Measurements from ENCODE around the gene C2orf92.

The C2orf92 gene

DNA sequence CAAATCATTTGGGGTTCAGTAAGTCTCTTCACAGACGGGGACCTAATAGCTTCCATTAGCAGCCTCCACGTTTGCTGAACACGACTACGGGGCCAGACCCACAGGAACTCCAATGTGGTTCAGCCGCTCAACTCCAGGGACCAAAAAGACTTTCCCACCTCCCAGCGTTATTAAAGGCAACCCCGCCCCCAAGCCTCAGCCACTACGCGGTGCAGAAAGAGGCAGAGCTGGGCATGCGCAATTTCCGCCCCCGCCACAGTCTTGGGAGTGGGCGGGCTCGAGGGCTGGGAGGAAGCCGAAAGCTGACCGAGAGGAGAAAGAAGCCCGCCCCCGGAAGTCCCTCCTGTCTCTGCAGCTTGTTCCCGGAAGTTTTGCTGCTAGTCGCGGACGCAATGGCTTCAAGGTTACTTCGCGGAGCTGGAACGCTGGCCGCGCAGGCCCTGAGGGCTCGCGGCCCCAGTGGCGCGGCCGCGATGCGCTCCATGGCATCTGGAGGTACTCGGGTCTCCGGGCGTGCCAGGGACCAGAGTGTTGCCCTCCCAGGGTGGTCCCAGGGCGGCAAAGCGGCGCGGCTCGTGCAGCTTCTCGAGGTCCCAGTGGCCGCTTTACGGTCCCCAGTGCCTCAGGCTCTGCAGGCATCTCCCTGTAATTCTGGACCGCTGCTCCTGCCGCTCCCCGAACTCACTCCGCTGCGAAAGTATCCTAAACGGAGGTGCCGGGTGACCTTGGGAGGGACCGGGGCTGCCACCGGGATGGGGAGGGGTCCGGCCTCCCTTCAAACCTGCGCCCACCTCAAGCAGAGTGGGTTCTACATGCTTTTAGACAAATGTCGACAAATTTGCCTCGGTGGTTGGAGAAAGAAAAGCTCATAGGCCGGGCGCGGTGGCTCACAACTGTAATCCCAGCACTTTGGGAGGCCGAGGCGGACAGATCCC lies 23.6 kb upstream of the C2orf92 start, which contains the start of gene COX5B (continued):
- TF ChIP-seq ZNF473 (tag by site-specific recombination; IDR thresholded peaks at IDR 0.05) = no peak
- peak; percentile 44; the same call in 1 of the 2 replicates for TF ChIP-seq GLIS2 (tag by site-specific recombination; IDR thresholded peaks at IDR 0.05)

DNA sequence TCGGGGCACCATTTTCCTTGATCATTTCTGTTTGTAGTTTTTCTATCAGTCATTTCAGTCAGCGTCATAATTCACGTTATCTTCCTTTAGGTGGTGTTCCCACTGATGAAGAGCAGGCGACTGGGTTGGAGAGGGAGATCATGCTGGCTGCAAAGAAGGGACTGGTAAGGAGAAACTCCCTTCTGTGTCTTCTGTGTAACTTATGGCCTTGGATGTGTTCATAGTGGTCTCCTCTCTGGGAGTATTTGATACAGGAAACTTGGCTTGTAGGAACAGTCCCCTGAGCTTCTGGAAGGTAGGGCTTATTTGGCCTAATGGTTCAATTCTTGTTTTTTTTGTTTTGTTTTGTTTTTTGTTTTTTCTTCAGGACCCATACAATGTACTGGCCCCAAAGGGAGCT lies 22.5 kb upstream of the C2orf92 start:
- Histone ChIP-seq H3K36me3 (ENCODE audit: control insufficient read depth in 2 of 2, insufficient read depth in 1 of 2, low read length in 2 of 2) (peaks cover 22 to 31% of the 10 kb centered on the region in 2 experiments), H3K9me3 (ENCODE audit: control insufficient read depth, insufficient read depth, low read depth, low read length) (no peaks in the 10 kb centered on the region), H3K4me1 (ENCODE audit: control insufficient read depth, insufficient read depth, low read length) (no peaks in the 10 kb centered on the region), H3K4me3 (ENCODE audit: low read depth, low read length) (peak overlapping the region; percentile 94), H3K27ac (ENCODE audit: extremely low read depth, low read depth, low read length) (no peak overlapping the region)
- TF ChIP-seq ZNF221 (tag by site-specific recombination; IDR thresholded peaks at IDR 0.05; ENCODE audit: borderline replicate concordance) = no peak
- TF ChIP-seq, protein P1, sequence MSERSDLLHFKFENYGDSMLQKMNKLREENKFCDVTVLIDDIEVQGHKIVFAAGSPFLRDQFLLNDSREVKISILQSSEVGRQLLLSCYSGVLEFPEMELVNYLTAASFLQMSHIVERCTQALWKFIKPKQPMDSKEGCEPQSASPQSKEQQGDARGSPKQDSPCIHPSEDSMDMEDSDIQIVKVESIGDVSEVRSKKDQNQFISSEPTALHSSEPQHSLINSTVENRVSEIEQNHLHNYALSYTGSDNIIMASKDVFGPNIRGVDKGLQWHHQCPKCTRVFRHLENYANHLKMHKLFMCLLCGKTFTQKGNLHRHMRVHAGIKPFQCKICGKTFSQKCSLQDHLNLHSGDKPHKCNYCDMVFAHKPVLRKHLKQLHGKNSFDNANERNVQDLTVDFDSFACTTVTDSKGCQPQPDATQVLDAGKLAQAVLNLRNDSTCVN (tag by site-specific recombination; optimal IDR thresholded peaks at IDR 0.05) = no peak
- TF ChIP-seq YY1 (tag by site-specific recombination; IDR thresholded peaks at IDR 0.05) = no peak
- no peak for TF ChIP-seq ZNF248 (tag by site-specific recombination; IDR thresholded peaks at IDR 0.05)
- TF ChIP-seq, protein P2, sequence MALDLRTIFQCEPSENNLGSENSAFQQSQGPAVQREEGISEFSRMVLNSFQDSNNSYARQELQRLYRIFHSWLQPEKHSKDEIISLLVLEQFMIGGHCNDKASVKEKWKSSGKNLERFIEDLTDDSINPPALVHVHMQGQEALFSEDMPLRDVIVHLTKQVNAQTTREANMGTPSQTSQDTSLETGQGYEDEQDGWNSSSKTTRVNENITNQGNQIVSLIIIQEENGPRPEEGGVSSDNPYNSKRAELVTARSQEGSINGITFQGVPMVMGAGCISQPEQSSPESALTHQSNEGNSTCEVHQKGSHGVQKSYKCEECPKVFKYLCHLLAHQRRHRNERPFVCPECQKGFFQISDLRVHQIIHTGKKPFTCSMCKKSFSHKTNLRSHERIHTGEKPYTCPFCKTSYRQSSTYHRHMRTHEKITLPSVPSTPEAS (tag by site-specific recombination; IDR thresholded peaks at IDR 0.05) = no peak
- TF ChIP-seq BCL11B (tag by site-specific recombination; IDR thresholded peaks at IDR 0.05; ENCODE audit: low read depth) = no peak
- no peak for TF ChIP-seq SP2 (tag by site-specific recombination; IDR thresholded peaks at IDR 0.05)
- no peak for TF ChIP-seq ZNF391 (tag by site-specific recombination; IDR thresholded peaks at IDR 0.05; ENCODE audit: borderline replicate concordance, low read depth)
- TF ChIP-seq, protein P3, sequence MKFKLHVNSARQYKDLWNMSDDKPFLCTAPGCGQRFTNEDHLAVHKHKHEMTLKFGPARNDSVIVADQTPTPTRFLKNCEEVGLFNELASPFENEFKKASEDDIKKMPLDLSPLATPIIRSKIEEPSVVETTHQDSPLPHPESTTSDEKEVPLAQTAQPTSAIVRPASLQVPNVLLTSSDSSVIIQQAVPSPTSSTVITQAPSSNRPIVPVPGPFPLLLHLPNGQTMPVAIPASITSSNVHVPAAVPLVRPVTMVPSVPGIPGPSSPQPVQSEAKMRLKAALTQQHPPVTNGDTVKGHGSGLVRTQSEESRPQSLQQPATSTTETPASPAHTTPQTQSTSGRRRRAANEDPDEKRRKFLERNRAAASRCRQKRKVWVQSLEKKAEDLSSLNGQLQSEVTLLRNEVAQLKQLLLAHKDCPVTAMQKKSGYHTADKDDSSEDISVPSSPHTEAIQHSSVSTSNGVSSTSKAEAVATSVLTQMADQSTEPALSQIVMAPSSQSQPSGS (tag by site-specific recombination; IDR thresholded peaks at IDR 0.05; ENCODE audit: low read depth) = no peak
- no peak for TF ChIP-seq ZSCAN16 (tag by site-specific recombination; IDR thresholded peaks at IDR 0.05)
- no peak for TF ChIP-seq ZFP37 (tag by site-specific recombination; IDR thresholded peaks at IDR 0.05)
- no peak for TF ChIP-seq ZNF707 (tag by site-specific recombination; IDR thresholded peaks at IDR 0.05)
- no peak for TF ChIP-seq ZNF169 (tag by site-specific recombination; IDR thresholded peaks at IDR 0.05)
- TF ChIP-seq, protein P4, sequence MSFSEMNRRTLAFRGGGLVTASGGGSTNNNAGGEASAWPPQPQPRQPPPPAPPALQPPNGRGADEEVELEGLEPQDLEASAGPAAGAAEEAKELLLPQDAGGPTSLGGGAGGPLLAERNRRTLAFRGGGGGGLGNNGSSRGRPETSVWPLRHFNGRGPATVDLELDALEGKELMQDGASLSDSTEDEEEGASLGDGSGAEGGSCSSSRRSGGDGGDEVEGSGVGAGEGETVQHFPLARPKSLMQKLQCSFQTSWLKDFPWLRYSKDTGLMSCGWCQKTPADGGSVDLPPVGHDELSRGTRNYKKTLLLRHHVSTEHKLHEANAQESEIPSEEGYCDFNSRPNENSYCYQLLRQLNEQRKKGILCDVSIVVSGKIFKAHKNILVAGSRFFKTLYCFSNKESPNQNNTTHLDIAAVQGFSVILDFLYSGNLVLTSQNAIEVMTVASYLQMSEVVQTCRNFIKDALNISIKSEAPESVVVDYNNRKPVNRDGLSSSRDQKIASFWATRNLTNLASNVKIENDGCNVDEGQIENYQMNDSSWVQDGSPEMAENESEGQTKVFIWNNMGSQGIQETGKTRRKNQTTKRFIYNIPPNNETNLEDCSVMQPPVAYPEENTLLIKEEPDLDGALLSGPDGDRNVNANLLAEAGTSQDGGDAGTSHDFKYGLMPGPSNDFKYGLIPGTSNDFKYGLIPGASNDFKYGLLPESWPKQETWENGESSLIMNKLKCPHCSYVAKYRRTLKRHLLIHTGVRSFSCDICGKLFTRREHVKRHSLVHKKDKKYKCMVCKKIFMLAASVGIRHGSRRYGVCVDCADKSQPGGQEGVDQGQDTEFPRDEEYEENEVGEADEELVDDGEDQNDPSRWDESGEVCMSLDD (tag by site-specific recombination; IDR thresholded peaks at IDR 0.05) = no peak
- TF ChIP-seq ZNF701 (tag by site-specific recombination; IDR thresholded peaks at IDR 0.05) = no peak
- TF ChIP-seq ZNF140 (tag by site-specific recombination; IDR thresholded peaks at IDR 0.05) = no peak
- TF ChIP-seq MZF1 (tag by site-specific recombination; IDR thresholded peaks at IDR 0.05; ENCODE audit: borderline replicate concordance) = no peak
- TF ChIP-seq, protein P5, sequence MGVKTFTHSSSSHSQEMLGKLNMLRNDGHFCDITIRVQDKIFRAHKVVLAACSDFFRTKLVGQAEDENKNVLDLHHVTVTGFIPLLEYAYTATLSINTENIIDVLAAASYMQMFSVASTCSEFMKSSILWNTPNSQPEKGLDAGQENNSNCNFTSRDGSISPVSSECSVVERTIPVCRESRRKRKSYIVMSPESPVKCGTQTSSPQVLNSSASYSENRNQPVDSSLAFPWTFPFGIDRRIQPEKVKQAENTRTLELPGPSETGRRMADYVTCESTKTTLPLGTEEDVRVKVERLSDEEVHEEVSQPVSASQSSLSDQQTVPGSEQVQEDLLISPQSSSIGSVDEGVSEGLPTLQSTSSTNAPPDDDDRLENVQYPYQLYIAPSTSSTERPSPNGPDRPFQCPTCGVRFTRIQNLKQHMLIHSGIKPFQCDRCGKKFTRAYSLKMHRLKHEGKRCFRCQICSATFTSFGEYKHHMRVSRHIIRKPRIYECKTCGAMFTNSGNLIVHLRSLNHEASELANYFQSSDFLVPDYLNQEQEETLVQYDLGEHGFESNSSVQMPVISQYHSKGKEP (tag by site-specific recombination; IDR thresholded peaks at IDR 0.05) = no peak
- no peak for TF ChIP-seq ZNF843 (tag by site-specific recombination; IDR thresholded peaks at IDR 0.05)
- ChIA-PET POLR2A (interaction anchor here (8.7 kb wide), 1 partner anchor 16 kb away, joined by 183 read pairs; the partner anchor contains the start of gene ACTR1B), CTCF (interaction anchor here (1.1 to 1.8 kb wide), 2 partner anchors 16 to 51 kb away, joined by 5 to 14 read pairs; no protein-coding TSS in a partner anchor)
